LoVo (cell line): ENCODE results near the gene C2CD4B.
A peak's percentile ranks its signal among the peaks of the same experiment; 100 is the strongest.

ENCODE experiments used
- DNase-seq: peaks from one replicate; pipeline ENCODE4 v3.0.0-alpha.2; 2016; ENCODE audit warnings: low spot score

The C2CD4B gene

DNA sequence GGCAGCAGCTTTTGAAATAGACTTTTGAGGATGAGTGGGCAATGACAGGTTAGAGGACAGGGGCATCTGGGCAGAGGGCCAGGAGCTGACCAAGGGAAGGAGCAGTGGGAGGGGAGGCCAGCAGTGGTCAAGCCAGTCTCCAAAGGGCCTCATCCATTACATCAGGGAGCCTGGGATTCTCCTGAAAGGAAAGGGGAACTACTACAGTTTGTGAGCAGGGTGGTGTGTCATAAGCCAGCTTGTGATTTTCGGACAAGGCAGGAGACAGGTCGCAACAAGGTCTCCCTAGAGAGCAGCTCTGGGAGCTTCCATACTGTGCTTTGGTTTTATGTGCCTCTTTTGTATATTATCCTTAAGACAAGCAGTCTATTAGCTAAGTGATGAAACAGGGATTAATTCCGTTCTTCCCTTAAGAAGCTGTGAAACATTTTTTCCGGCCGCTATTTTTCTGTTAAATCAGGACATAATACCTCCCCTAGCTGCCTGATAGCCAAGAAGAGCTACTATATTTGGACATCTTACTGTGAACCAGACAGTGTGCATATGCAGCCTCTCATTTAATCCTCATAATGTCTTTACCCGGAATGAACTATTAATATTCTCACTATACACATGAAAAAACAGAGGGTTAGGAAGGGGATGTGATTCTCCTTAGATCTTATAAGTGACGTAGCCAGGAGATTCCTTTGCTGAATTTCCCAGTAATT lies 46.4 kb downstream of the C2CD4B start:
- no peak for DNase-seq

DNA sequence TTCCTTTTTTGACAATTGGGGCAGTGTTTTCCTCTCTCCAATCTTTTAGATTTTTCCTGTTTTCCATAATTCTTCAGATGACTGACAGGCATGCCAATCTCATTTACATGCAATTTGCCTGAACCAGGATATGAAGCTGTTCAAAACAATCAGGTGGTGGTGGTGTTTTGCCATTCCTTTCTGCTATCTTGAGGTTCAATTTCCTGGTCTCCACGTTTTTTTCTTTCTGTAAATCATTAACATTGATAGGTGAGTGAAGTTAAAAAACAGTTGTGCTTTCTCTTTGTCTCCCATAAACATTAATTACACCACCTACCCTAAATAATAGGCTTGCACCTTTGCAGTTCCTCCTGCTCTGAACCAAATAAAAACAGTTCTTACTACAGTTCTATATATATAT lies 49.2 kb downstream of the C2CD4B start:
- DNase-seq, result peak; percentile 78
